GM21529 (cell line): ENCODE measurements around the gene TSPAN32.

Experiments
- ATAC-seq: cut with Tn5 transposase; IDR thresholded peaks from one replicate; pipeline ENCODE4 v1.9.1; 2021; ENCODE audit not compliant: unreplicated experiment

TSPAN32 gene, protein sequence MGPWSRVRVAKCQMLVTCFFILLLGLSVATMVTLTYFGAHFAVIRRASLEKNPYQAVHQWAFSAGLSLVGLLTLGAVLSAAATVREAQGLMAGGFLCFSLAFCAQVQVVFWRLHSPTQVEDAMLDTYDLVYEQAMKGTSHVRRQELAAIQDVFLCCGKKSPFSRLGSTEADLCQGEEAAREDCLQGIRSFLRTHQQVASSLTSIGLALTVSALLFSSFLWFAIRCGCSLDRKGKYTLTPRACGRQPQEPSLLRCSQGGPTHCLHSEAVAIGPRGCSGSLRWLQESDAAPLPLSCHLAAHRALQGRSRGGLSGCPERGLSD

DNA sequence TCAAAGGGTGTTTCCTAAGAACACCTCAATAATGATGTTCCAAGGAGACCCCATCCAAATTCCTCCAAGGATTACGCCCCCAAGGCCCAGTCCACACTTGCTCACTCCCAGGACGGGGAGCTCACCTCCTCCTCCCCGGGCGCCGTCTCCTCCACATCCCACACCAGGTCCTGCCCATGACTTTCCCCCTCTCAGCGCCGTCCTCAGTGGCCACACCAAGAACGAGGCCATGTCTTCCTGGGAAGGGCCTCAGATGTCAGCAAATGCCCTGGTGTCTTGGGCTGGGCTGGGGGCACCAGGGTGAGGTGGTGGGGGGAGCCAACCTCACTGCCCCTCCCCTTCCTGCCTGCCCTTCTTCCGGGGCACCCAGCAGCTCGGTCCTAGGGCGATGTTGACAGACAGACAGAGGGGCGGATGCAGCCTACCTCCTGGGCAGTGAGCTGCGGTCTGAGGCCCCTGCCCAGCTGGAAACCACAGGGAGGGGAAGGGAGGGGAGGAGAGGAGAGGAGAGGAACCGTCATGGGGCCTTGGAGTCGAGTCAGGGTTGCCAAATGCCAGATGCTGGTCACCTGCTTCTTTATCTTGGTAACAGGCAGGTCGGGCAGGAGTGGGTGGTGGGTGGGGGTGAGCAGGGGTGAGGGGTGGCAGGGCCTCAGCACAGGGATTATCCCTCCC lies at the start of gene TSPAN32, which contains the start of gene C11orf21:
Gene TSPAN32, plus strand, starts transcription at position 383 of the 675 bp plus-strand sequence. Its CDS starts 137 bp downstream, at position 520.
Gene C11orf21, minus strand, starts transcription at position 288 of the 675 bp plus-strand sequence. Its CDS starts 110 bp downstream, at position 178.
- ATAC-seq = no peak

DNA sequence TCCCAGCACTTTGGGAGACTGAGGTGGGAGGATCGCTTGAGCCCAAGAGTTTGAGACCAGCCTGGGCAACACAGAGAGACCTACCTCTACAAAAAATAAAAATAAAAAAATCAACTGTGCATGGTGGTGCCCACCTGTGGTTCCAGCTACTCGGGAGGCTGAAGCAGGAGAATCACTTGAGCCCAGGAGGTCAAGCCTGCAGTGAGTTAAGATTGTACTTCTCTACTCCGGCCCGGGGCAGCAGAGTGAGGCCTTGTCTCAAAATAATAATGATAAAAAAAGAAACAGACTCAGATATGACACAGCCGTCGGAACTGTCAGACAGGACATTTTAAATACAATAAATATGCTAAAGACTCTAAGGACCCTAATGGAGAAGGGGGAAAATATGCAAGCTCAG lies 49.8 kb upstream of the TSPAN32 start:
- no peak for ATAC-seq

DNA sequence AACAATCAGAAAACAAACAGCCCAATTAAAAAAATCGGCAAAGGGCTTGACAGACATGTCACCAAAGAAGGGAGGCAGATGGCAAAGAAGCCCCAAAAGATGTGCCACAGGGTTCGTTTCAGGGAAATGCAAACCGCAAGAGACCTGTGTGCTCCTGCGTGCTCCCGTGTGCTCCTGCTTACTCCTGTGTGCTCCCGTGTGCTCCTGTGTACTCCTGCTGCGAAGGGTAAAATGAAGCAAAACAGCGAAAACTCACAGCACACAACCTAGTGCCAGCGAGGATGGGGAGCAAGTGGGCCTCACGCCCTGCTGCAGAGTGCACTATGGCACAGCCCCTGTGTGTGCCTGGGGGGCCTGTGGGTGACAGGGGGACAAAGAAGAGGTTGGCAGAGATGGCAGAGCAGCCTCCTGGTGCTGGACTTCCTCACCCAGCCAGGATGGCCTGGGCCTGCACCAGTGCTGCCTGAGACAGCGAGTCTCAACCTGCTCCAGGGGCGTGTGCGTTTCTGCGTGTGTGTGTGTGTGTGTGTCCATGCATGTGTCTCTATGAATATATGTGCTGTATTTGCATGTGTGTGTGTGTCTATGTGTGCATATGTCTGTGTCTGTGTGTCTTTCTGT lies 45.4 kb upstream of the TSPAN32 start:
- ATAC-seq = no peak

DNA sequence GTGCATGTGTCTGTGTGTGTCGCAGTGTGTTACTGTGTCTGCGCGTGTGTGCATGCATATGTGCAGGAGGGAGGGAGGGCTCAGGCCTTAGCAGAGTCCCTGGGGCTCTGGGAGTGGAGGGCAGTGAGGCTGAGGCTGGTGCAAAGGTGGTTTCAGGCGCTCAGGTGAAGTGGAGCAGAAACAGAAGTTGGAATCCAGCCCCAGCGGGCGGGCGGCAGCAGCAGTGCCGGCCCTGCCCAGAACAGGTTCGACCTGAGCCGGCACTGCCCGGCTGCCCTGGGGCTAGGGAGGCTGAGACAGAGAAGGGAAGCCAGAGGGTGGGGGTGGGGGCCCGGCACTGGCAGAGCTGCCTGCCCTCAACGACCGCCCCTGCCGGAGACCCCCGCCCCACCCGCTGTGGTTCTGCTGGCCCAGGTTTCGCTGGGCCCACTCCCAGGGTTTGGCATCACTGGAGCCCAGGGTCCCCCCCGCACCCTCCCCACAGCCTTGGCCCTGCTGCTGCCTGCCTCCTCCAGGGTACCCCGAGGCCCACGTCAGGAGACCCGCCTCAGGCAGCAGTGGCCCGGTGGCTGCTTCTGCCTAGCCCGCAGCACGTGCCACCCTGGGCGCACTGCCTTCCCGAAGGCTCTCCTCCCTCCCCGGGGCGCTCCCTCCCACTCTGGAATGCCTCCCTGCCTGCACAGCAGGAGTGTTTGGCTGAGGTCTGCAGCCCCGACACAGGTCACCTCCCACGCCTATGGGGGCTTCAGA lies 44.7 kb upstream of the TSPAN32 start:
- ATAC-seq = no peak

DNA sequence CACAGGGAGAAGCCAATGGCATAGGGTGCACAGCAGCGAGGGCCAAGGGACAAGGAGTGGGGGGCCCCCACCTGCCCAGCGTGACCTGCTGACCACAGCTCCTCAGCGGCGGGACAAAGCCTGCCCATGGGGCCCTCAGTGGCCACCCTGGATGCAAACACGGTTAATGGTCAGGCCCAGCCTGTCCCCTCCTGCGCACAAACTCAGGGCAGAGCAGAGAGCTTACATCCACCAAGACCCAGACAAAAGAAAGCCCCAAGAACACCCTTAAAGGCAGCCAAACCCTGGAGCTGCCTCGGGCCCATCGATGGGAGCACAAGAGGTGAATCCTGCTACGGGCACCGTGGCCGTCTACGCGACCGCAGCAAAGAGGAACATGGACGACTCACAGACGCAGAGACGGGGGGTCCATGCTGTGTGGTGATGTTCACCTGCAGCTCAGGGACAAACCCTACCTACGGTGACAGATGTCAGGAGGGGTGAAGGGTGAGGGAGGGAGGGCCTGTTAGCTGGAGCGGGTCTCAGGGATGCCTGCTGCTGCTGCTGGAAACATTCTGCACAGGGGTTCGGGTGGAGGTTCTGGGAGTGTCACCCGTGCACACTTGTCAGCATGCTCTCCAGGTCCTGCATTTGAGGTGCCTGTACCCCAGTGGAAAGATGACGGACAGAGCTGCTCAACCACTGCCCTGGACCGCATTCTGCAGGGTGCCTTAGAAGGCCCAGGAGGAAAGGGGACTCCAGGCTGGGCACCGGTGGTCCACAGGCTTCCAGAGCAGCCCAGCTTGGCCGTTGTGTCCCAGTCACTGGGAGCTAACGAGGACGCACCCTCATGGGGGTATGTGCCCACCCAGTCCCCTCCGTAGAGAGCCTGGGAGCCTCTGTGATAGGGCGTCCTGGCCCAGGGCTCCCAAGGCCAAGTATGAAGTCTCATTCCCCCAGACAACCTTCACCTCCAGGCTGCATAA lies 43.0 kb upstream of the TSPAN32 start:
- ATAC-seq = no peak

DNA sequence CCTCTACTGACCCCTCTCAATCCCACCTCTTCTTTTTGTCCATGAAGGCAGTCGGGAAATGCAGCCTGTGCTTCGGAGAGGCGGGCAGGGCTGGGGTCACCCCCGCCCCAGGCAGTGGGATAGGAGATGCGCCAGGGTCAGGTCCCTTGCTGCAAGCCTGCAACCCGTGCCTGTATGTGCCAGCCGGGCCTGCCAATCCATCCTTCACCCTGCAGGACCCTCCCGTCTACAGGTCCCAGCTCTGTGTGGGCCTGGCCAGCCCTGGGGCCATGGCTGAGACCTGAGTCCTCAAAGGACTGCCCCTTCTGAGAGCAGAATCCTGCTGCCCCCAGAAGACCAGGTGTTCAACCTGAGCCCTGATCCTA lies 42.4 kb upstream of the TSPAN32 start:
- ATAC-seq = no peak

DNA sequence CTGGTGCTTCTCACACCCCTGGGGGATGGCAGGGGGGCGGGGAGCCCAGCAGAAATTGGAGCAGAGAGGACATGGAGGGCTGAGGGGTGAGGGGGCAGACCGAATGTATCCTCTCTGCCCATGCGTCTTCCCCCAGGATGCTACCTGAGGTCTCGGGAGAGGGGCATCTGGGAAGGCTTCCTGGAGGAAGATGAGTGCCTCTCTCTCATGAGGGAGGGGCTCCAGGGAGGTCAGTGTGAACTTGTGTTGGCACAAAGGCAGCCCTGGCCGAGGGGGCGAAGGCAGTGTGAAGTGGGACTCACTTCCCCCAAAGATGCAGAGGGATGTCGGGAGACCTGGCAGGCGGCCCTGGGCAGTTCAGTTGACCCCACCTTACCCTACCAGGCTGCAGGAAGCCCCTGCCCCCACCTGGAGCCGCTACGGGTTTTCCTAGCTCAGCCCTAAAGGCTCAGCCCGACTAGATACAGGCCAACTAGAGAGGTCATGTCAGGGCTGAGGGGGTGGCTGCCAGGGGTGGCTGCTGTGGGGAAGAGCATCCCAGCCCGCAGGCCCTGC lies 41.8 kb upstream of the TSPAN32 start:
- ATAC-seq = no peak

DNA sequence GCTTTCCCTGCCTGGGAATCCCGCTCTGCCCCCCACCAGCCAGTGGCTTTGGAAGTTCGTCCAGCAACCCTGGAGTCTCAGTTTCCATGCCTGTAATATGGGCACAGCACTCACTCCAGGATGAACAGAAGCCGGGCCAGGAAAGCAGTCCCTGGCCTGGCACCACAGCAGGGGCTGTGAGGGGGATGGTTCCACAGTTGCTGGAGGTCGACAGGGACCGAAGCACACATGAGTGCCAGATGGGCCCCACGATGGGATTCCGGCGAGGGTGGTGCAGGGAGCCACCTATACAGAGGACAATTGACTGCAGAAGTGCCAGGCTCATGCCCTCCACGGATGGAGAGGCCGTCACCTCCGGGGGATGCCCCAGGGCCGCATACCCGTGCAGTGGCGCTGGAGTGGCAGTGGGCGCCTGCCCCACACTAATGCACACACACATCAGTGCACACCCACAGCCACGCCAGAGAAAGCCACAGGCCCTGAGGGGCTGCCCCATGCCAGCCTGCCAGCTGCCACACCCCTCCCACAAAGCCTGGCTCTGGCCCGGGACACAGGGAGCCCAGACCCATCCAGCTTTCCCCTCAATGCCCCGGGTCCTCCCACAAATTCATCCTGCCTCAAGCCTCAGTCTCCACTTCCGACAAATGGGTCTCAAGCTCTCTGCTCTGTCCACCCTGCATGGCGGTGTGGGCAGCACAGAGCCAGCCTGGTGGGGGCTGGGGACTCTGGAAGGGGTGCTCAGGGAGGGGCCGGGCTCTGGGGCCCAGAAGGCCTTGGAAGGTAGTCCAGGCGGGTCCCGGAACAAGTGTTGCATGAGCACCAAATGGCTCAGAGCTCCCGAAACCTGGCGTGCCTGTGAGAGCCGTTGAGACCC lies 41.1 kb upstream of the TSPAN32 start:
- no peak for ATAC-seq

DNA sequence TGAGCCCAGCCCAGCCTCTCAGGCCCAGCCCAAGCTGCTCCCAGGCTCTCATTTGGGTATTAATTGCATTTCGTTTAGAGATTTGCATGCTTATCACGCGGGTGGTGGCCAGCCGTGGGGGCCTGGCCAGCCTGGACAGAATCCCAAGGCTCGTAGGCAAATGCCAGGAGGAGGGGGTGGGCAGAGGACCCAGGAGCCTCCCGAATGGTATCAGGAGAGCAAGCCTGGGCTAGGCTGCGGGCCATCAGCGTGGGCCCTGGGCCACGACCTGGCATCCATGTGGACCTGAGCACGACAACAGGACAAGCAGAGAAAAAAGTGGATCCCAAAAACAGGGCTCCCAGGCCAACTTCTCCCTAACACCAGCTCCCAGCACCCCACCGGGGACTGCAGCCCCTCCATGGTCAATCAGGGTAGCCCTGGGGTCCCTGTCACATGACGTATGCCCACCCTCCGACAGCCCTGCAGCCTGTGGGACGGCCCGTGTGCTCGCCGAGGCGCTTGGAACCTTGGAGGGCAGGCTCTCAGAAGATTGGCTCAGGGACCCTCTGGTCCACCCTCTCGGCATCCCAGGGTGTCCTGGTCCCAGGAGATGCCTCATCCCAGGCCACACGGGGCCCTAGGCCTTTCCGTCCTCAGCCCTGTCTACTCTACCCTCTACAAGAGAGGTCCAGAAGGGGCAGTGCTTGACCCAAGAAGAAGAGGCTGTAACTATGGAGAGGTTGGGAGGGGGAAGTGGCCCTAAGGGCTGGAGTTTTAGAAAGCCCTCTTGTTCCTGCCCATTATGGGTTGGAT lies 40.2 kb upstream of the TSPAN32 start:
- ATAC-seq = no peak

DNA sequence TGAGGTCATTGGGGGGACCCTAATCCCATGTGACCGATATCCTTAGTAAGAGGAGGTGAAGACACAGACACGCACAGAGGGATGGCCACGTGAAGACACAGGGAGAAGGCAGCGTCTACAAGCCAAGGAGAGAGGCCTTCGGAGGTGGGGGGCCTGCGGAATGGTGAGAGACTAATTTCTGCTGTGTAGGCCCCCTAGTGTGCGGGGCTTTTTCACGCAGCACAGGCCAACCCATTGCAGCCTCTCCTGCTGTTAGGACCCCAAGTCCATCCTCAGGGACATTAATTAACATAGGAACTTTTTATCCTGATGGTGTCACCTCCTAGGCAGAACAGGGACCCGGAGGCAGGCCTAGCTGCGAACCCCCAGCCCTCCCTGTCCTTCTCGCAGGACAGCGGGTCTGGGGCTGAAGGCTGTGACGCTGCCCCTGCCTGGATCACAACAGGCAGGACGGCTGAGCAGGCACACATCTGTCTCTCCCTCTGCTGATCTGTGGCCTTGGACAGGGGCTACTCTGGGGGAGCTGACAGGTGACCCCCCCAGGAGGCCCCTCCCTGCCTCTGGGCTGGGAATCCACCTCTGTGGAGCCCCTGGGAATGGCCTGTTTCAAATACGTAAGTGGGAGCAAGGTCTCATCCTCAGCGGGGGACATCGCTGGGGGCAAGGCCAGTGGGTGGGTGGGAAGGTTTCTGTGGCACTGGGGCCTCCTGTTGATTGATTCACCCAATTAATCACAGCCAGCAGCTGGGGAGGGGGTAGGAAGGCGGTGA lies 39.3 kb upstream of the TSPAN32 start:
- no peak for ATAC-seq

DNA sequence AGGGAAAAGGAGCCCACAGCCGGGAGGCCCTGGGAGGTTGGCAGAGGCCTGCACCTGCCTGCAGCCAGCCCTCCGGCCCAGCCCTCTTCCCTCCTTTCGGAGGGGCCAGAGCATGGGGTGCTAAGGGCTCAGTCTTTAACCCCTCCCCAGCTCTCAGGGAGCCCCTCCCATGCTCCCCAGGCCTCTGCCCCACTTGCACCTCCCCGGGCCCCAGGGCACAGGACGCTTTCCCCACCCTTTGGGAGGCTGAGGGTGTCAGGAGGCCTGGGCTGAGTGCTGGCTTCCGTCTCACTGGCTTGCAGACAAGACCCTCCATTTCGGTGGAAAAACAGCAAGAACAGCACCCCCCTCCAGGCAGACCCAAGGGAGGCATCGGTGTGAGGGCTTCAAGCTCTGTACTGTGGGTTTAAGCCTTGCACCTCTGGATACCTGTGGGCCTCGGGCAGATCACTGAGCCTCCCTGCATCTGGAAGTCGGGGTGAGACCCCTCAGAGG lies 38.7 kb upstream of the TSPAN32 start:
- ATAC-seq = no peak

DNA sequence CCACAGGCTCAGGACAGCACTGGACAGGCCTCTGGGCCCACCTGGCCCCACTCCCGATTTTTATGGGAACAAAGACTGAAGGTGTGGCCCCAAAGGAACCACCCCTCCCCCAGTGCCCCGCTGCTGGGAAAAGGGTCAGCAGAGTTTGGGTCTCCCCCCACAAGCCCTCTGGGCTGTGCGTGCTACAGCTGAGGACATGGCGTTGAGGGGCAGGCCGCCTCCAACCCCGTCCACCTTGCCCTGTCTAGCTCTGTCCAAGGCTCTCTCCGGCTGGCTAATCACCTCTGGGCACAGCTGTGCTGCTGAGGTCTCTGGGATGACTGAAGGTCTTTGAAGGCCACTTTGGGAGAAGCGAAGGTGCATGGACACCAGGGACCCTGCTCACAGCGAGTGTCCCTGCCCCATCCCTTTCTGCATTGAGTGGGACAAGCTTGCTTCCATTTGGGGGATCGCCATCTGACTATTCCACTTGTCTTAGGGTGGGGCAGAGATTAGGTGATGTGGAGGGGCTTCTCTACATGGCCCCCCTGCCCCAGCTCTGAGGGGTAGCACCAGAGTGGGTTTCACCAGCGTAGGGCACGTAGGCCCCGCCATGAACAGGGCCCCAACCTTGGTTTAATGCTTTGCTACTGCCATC lies 38.0 kb upstream of the TSPAN32 start:
- no peak for ATAC-seq

DNA sequence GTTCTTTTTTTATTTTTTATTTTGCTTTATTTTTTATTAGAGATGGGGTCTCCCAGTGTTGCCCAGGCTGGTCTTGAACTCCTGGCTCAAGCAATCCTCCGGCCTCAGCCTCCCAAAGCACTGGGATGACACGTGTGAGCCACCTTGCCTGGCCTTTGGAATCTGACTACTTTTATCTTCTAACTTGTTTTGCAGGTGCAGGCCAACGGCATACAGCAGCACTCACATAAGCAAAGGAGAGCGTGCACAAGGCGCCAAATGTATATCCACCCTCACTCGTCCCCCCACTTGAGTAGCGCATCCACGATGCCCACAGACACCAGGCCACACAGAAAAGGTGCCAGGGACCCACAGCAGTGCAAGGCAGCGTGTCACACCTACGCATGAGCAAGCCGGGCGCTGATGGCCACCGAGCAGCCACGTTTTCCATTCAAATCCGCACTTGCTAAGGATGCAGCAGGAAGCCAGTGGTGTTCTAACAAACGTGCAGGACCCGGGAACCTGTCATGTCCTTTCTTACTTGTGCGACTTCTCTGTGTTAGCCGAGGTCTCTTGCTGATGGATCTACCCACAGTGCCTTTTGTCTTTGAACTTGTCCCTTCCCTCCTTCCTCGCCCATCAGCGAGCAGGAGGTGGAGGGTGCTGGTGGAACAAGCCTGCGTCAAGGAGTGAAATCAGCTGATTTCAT lies 37.3 kb upstream of the TSPAN32 start:
- no peak for ATAC-seq

DNA sequence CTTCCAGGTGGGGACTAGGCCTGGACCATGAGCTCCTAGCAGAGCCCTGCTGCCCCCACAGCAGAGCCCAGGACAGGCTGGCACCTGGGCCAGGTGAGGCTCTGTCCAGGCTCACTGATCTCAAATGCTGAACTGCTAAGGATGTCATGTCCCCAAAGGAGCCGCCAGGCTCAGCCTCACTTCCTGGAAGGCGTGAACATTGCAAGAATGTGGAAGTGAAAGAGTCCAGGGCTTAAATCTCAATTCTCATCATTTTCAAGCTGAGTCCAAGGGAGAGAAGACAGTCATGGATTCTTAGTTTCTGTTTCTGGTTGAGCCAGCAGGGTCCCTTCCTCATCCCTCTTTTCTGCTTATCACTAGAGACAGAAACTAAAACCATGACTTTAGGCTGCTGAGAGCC lies 36.4 kb upstream of the TSPAN32 start:
- ATAC-seq = peak; percentile 55

DNA sequence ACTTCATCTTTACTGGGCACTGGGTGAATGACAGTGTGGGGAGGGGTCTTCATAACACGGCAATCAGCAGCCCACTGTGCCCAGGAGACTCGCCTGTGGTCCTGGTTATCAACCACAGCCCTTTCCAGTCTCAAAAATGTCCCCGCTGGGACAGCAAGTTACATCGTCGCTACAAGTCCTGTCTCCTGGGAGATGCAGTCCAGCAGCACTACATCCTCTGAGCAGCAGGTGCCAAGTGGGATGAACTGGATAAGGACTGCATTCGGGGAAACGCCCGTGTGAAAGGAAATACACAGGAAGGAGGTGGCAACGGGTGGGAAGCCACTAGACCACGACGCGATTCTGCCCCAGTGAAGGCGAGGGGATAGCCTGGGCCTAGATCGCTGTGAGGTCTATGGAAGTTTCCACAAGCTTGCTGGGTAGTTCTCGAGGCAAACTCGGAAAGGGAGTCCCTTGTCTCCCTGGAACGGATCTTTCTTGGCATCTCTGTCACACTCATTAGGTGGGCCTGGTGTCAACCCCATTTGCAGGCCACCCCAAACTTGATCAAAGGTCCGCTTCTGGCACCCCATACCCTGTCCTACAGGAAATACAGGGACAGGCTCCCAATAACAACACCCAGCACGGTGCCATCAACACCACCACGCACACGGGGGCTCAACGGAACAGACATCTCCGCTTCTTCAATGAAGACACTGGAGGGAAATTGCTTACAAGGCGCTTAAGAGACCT lies 35.8 kb upstream of the TSPAN32 start:
- no peak for ATAC-seq
